ENCODE data around the gene TTK.

The TTK gene

DNA sequence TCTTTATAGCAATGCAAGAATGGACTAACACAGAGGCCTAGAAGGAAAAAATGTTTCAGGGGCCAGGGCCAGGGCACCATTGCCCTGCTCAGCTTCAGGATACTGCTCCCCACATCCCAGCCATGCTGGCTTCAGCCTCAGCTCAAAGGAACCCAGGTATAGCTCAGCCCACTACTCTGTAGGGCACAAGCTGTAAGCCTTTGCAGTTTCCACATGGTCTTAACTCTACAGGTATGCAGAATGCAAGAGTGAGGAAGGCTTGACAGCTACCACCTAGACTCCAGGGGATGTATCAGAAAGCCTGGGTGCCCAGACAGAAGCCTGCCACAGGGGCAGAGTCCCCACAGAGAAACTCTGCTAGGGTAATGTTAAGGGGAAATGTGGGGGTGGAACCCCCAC is 10.5 kb upstream of the TTK start:
- no peak for TF ChIP-seq SIN3A (IDR thresholded peaks at IDR 0.05; ENCODE audit: borderline replicate concordance, insufficient read depth, low read length)
- no peak for TF ChIP-seq TAF1 (IDR thresholded peaks at IDR 0.05; ENCODE audit: borderline replicate concordance, insufficient read depth, low read length)
- TF ChIP-seq POLR2AphosphoS5 (IDR thresholded peaks at IDR 0.05; ENCODE audit: low read depth, low read length), result no peak
- TF ChIP-seq REST (IDR thresholded peaks at IDR 0.05; ENCODE audit: insufficient read depth in 1 of 2, low read depth in 2 of 2, low read length in 2 of 2), result no peak
- no peak for TF ChIP-seq FOXP2 (optimal IDR thresholded peaks at IDR 0.05; ENCODE audit: borderline replicate concordance, extremely low read depth, extremely low read length, insufficient read depth)

- TF ChIP-seq TAF1 (IDR thresholded peaks at IDR 0.05; ENCODE audit: borderline replicate concordance, insufficient read depth, low read length) (no peak), SIN3A (IDR thresholded peaks at IDR 0.05; ENCODE audit: borderline replicate concordance, insufficient read depth, low read length) (no peak), REST (IDR thresholded peaks at IDR 0.05; ENCODE audit: insufficient read depth in 1 of 2, low read depth in 2 of 2, low read length in 2 of 2) (no peak), POLR2AphosphoS5 (IDR thresholded peaks at IDR 0.05; ENCODE audit: low read depth, low read length) (no peak), FOXP2 (optimal IDR thresholded peaks at IDR 0.05; ENCODE audit: borderline replicate concordance, extremely low read depth, extremely low read length, insufficient read depth) (no peak)
Measured at GRCh38 chr6:79997728-79998127, 6.7 kb upstream of the TTK start.

GRCh38 chr6:80001337-80001736 is 3.1 kb upstream of the TTK start:
- TF ChIP-seq REST (IDR thresholded peaks at IDR 0.05; ENCODE audit: insufficient read depth in 1 of 2, low read depth in 2 of 2, low read length in 2 of 2) (no peak), FOXP2 (optimal IDR thresholded peaks at IDR 0.05; ENCODE audit: borderline replicate concordance, extremely low read depth, extremely low read length, insufficient read depth) (no peak), SIN3A (IDR thresholded peaks at IDR 0.05; ENCODE audit: borderline replicate concordance, insufficient read depth, low read length) (no peak), TAF1 (IDR thresholded peaks at IDR 0.05; ENCODE audit: borderline replicate concordance, insufficient read depth, low read length) (no peak), POLR2AphosphoS5 (IDR thresholded peaks at IDR 0.05; ENCODE audit: low read depth, low read length) (no peak)

DNA sequence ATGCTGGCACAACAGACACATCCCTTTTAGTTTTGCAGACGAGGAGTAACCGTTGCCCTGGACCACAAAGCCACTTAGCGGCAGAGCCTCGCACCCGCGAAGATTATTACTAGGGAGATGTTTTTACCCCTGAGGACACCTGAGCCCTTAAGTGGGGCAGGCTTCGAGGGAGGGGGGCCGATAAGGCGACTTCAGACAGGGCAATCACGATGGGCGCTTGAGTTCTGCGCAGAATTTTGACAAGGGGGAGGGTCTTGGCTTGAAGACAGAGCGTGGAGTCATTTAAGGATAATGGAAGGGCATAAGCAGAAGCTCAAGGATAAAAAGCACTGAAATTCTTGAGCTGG is 650 bp upstream of the TTK start:
- no peak for TF ChIP-seq SIN3A (IDR thresholded peaks at IDR 0.05; ENCODE audit: borderline replicate concordance, insufficient read depth, low read length)
- no peak for TF ChIP-seq TAF1 (IDR thresholded peaks at IDR 0.05; ENCODE audit: borderline replicate concordance, insufficient read depth, low read length)
- TF ChIP-seq POLR2AphosphoS5 (IDR thresholded peaks at IDR 0.05; ENCODE audit: low read depth, low read length), result no peak
- TF ChIP-seq REST (IDR thresholded peaks at IDR 0.05; ENCODE audit: insufficient read depth in 1 of 2, low read depth in 2 of 2, low read length in 2 of 2), result no peak
- no peak for TF ChIP-seq FOXP2 (optimal IDR thresholded peaks at IDR 0.05; ENCODE audit: borderline replicate concordance, extremely low read depth, extremely low read length, insufficient read depth)

DNA sequence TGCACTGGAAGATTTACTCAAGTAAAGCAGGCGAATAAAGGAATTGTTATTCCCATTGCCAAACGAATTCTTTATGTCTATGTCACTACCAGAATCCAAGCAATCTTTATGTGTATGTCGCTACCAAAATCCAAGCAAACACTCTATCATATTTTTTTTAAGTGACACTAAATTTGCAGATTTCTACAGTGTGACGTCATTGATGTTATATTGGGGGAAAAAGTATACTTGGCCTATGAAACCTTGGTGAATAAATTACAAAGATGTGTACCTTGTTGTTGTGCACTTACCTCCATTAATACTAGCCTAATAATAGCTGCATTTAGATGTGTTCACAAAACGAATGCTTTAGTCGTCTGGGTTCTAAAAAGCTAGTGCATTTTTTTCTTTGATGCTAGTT is 957 bp downstream of the TTK start:
- no peak for TF ChIP-seq SIN3A (IDR thresholded peaks at IDR 0.05; ENCODE audit: borderline replicate concordance, insufficient read depth, low read length)
- TF ChIP-seq FOXP2 (optimal IDR thresholded peaks at IDR 0.05; ENCODE audit: borderline replicate concordance, extremely low read depth, extremely low read length, insufficient read depth), result no peak
- no peak for TF ChIP-seq POLR2AphosphoS5 (IDR thresholded peaks at IDR 0.05; ENCODE audit: low read depth, low read length)
- TF ChIP-seq REST (IDR thresholded peaks at IDR 0.05; ENCODE audit: insufficient read depth in 1 of 2, low read depth in 2 of 2, low read length in 2 of 2), result no peak
- no peak for TF ChIP-seq TAF1 (IDR thresholded peaks at IDR 0.05; ENCODE audit: borderline replicate concordance, insufficient read depth, low read length)
